ENCODE measurements around the gene TMEM72.
A peak's percentile ranks its signal among the peaks of the same experiment; 100 is the strongest.

TMEM72 gene

GRCh38 chr10:44917848-44918247 is 6.7 kb downstream of the TMEM72 start:
- no peak for DNase-seq

GRCh38 chr10:44920252-44920651 is 9.1 kb downstream of the TMEM72 start:
- DNase-seq, result no peak

- DNase-seq, result no peak
Observed at GRCh38 chr10:44921061-44921460, 9.9 kb downstream of the TMEM72 start.

- DNase-seq, result no peak
Observed at GRCh38 chr10:44921506-44921905, 10.4 kb downstream of the TMEM72 start.

- no peak for DNase-seq
Observed at GRCh38 chr10:44922021-44922420, 10.9 kb downstream of the TMEM72 start.

- no peak for DNase-seq
Observed at GRCh38 chr10:44922796-44923545, 11.8 kb downstream of the TMEM72 start.

GRCh38 chr10:44923611-44924010 is 12.5 kb downstream of the TMEM72 start:
- no peak for DNase-seq

- DNase-seq, result no peak
Observed at GRCh38 chr10:44924261-44925040, 13.3 kb downstream of the TMEM72 start.

- no peak for DNase-seq
Observed at GRCh38 chr10:44925224-44925623, 14.1 kb downstream of the TMEM72 start.

- DNase-seq, result no peak
Observed at GRCh38 chr10:44925811-44926750, 14.9 kb downstream of the TMEM72 start.

GRCh38 chr10:44926751-44927351 is 15.7 kb downstream of the TMEM72 start:
- no peak for DNase-seq

GRCh38 chr10:44927352-44927751 is 16.2 kb downstream of the TMEM72 start:
- DNase-seq, result no peak

GRCh38 chr10:44928462-44928861 is 17.3 kb downstream of the TMEM72 start:
- no peak for DNase-seq

- no peak for DNase-seq
Observed at GRCh38 chr10:44929356-44930255, 18.5 kb downstream of the TMEM72 start.

GRCh38 chr10:44930904-44931620 is 19.9 kb downstream of the TMEM72 start:
- no peak for DNase-seq

- no peak for DNase-seq
Observed at GRCh38 chr10:44931621-44932516, 20.7 kb downstream of the TMEM72 start.

- DNase-seq, result peak; percentile 35 to 95 (median 78)
Observed at GRCh38 chr10:44932517-44933450, 21.6 kb downstream of the TMEM72 start.
